Heart left ventricle (tissue), 16 donors: ENCODE measurements around the gene GRPEL2. TPM values are rescaled to one million over a fixed set of nuclear protein-coding genes. Genes with fewer than 3 reads are reported as not detected.

Experiments
- ATAC-seq, 4 donors: fragments of 200-7000 bp; cut with Tn5 transposase; one replicate each; pipeline ENCODE4 v1.9.1; 2020 to 2022; ENCODE audit warnings: moderate library complexity in 4 of 4, mild to moderate bottlenecking in 3 of 4, moderate number of reproducible peaks in 1 of 4
- DNase-seq, 5 donors: peaks; one replicate each; pipeline ENCODE4 v3.0.0-alpha.2; 2020
- H3K27ac ChIP-seq, 12 donors: fragments of 200-600 bp; sonication (generic) in 4 of 12; one replicate each; pipeline versions ENCODE4 v1.5.0 to v1.8.0; 2016 to 2022; ENCODE audit warnings: mild to moderate bottlenecking in 2 of 12
- H3K27me3 ChIP-seq, 9 donors: fragments of 200-600 bp; sonication (generic) in 2 of 9; one replicate each; pipeline versions ENCODE4 v1.5.1 to v1.8.0; 2016 to 2022; ENCODE audit warnings: mild to moderate bottlenecking in 3 of 9
- H3K36me3 ChIP-seq, 9 donors: fragments of 200-600 bp; sonication (generic) in 2 of 9; one replicate each; pipeline versions ENCODE4 v1.5.0 to v1.8.0; 2018 to 2022; ENCODE audit warnings: mild to moderate bottlenecking in 2 of 9
- H3K4me1 ChIP-seq, 12 donors: fragments of 200-600 bp; sonication (generic) in 4 of 12; one replicate each; pipeline versions ENCODE4 v1.5.0 to v1.8.0; 2016 to 2022; ENCODE audit warnings: mild to moderate bottlenecking in 3 of 12
- H3K4me3 ChIP-seq, 12 donors: fragments of 200-600 bp; sonication (generic) in 4 of 12; one replicate each; pipeline versions ENCODE4 v1.5.0 to v1.8.0; 2017 to 2022; ENCODE audit warnings: mild to moderate bottlenecking in 9 of 12, moderate library complexity in 4 of 12
- H3K9me3 ChIP-seq, 12 donors: fragments of 200-600 bp; sonication (generic) in 4 of 12; one replicate each; pipeline versions ENCODE4 v1.5.0 to v1.8.0; 2016 to 2022; ENCODE audit warnings: mild to moderate bottlenecking in 1 of 12
- POLR2A ChIP-seq, 2 donors: fragments of 450-650 bp; IDR thresholded peaks; one replicate each; pipeline ENCODE4 v1.6.1; 2017; ENCODE audit warnings: antibody characterized with exemption in 2 of 2, mild to moderate bottlenecking in 2 of 2, moderate library complexity in 2 of 2
- WGBS, 4 donors: extraction: QIAGEN DNeasy Blood & Tissue Kit in 2 of 4; methylation state at CpG; one replicate each; pipeline versions ENCODE4 v1.1.5 to v1.1.7; 2013 to 2018; 5-methylcytosine and 5-hydroxymethylcytosine counted together
- intact Hi-C, 10 donors: fragments of 100-400 bp; cut with DNase I; formaldehyde crosslinking; loops; one replicate each; pipeline versions ENCODE4 v1.11.1 to v1.14.2; 2022
- polyA plus RNA-seq, 2 donors: library from polyadenylated mRNA; stranded (reverse); fragments of 200-250 nt; gene quantifications; one replicate each; pipeline ENCODE4 v1.2.3, GENCODE V29; 2013
- total RNA-seq, 9 donors: library from RNA; depleted of rRNA in 2 of 9; stranded (reverse); fragments of >200 nt in 2 of 9; fragmentation: NEBNext Ultra II Directional in 3 of 9; extraction: Animal tissue kit (Norgen Biotek cat#: 25700) in 3 of 9; gene quantifications; one replicate each; pipeline versions ENCODE4 v1.1.0 to v1.2.4, GENCODE V29; 2016 to 2023
- TF ChIP-seq, protein P1 (sequence below), 12 donors: fragments of 200-600 bp; sonication (generic) in 4 of 12; IDR thresholded peaks; one replicate each; pipeline versions ENCODE4 v1.5.0 to v1.8.0; 2018 to 2022; ENCODE audit warnings: antibody characterized with exemption in 12 of 12, mild to moderate bottlenecking in 5 of 12
- donor health status: ischemic (EF 13 %, LVEDD 7.1; RV severe dilation, severe dysfunction).
- donor health status: healthy with polysubstance abuse.
- donor health status: DM: no; HTN: yes; CAD: no.
- donor health status: DM: no; HTN: no; CAD: no.
- donor health status: ischemic (EF 25% LVEDD 6.9; RV normal size, moderate dysfunction).
- donor health status: ischemic (EF 25% LVEDD 5.7; RV mildly dilated, moderate dysfunction).
- donor health status: healthy.
- donor health status: DM: yes; HTN: yes; CAD: no.
- donor health status: ischemic (EF 35%, LVEDD 5.7; RV mildly dilated, moderate dysfunction).
- donor health status: nonischemic (EF 11% LVEDD 7.7; RV severe dilation, severe dysfunction).
- donor health status: DM: yes; HTN: yes; CAD: no.
- donor health status: PGD.
- donor health status: ischemic (EF 29% LVEDD 5.4; RV normal size, mild dysfunction).
- donor health status: nonischemic (EF 23%, LVEDD 6.1; RV moderate dilation, normal function).

Gene GRPEL2
- total and polyA plus RNA-seq, 11 donors: 5.1 to 14.0 (median 9.3) TPM

DNA sequence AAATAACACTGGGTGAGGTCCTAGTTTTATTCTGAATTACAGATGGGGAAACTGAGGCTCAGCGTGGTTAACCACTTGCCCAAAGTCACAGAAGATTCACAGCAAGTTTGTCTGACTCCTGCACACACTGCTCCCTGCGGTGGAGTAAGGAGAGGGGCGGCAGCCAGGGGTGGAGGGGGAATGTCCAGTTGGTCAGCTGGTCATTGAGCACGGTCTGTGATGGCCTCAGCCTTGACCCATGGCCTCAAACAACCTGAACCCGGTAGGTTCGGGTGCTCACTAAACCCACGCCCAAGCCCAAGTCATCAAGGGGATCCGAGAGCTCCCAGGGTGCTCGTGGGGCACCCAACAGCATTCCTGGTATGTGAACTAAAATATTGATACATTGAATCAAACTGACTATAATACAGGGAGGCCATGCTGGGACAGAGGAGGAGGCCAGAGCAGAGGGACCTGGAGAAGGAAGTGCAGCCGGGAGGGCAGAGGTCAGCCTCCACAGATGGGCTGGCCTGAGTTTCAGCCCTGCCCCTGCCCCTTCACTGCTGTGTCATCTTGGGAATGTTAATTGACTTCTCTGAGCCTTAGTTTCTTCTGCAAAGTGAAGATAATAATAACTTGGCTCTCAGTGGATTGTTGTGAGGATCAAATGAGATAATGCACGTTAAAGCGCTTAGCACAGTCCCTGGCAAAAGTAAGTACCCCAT is 37.4 kb downstream of the GRPEL2 start:
- H3K4me3 ChIP-seq: peak overlapping the region in 2 of 12 donors; percentile 13 to 20
- H3K9me3 ChIP-seq: no peaks in the 10 kb centered on the region
- peaks cover 8 to 76% (median 48%) of the 10 kb centered on the region in 12 donors for H3K4me1 ChIP-seq
- DNase-seq: no peak
- TF ChIP-seq POLR2A (IDR thresholded peaks at IDR 0.05): no peak
- TF ChIP-seq, protein P1, sequence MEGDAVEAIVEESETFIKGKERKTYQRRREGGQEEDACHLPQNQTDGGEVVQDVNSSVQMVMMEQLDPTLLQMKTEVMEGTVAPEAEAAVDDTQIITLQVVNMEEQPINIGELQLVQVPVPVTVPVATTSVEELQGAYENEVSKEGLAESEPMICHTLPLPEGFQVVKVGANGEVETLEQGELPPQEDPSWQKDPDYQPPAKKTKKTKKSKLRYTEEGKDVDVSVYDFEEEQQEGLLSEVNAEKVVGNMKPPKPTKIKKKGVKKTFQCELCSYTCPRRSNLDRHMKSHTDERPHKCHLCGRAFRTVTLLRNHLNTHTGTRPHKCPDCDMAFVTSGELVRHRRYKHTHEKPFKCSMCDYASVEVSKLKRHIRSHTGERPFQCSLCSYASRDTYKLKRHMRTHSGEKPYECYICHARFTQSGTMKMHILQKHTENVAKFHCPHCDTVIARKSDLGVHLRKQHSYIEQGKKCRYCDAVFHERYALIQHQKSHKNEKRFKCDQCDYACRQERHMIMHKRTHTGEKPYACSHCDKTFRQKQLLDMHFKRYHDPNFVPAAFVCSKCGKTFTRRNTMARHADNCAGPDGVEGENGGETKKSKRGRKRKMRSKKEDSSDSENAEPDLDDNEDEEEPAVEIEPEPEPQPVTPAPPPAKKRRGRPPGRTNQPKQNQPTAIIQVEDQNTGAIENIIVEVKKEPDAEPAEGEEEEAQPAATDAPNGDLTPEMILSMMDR (IDR thresholded peaks at IDR 0.05): no peak
- no peak for ATAC-seq
- WGBS, 4 donors: 72 to 80% (median 74%) methylated on average over 7 to 12 of the region's 12 CpGs
- no peaks in the 10 kb centered on the region for H3K36me3 ChIP-seq
- peak overlapping the region; percentile 74 to 98 (median 90) for H3K27ac ChIP-seq
- intact Hi-C loops: loop anchor here in 9 of 10 donors (1.0 to 5.0 kb wide), 9 partner anchors 46 to 235 kb away; no protein-coding TSS in a partner anchor
- H3K27me3 ChIP-seq: no peaks in the 10 kb centered on the region

DNA sequence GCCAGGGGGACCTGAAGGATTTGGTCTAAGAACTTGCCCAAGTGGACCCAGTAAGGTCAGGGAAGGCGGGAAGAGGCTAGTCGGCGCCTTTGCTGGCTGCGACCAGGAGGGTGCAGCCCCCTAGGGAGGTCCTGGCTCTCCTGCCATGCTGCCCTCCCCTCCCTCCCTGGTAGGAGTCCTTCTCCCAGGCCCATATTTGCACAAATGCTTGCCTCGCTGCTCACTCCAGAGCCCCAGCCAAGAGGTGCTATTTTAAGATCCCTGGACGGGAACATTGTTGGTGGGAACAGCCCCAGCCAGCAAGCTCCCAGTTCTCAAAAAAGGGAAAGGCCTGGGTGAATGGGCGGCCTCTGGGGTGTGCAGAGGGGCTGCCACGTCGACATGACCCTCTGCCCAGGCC is 38.1 kb downstream of the GRPEL2 start:
- no peaks in the 10 kb centered on the region for H3K27me3 ChIP-seq
- peaks cover 0 to 2% (median 0%) of the 10 kb centered on the region in 12 donors for H3K9me3 ChIP-seq
- DNase-seq (peak; percentile 75 to 88 (median 80)), ATAC-seq (peak; percentile 72 to 80 (median 76))
- 21 to 40% (median 31%) methylated on average over 5 to 9 of the region's 9 CpGs for WGBS, 4 donors
- intact Hi-C loops: loop anchor here in 9 of 10 donors (2.0 to 5.0 kb wide), 6 partner anchors 45 to 234 kb away; no protein-coding TSS in a partner anchor
- H3K4me1 ChIP-seq: peaks cover 8 to 83% (median 53%) of the 10 kb centered on the region in 12 donors
- no peak for TF ChIP-seq POLR2A (IDR thresholded peaks at IDR 0.05)
- TF ChIP-seq, protein P1 (IDR thresholded peaks at IDR 0.05): no peak
- H3K36me3 ChIP-seq: no peaks in the 10 kb centered on the region
- H3K4me3 ChIP-seq: no peak overlapping the region
- peak overlapping the region; percentile 74 to 98 (median 90) for H3K27ac ChIP-seq

DNA sequence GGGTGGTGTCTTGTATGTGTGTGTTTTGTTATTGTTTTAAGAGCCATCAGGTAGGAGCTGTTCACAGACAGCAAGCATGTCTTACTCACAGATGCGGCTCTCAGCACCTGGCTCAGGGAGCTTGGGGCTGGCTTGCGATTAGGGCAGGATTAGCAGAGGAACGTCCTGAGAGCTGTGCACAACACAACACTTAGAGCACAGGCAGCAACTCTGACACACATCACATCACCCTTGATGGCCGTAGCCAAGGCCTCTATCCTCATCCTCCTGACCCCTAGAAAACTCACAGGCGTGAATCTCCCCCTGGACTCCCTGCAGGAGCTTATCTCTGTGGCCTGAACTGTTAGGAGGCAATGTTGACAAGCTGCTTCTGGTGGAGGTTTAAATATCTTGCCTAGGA is 40.9 kb downstream of the GRPEL2 start:
- peaks cover 8 to 96% (median 62%) of the 10 kb centered on the region in 12 donors for H3K4me1 ChIP-seq
- peaks cover 0 to 5% (median 0%) of the 10 kb centered on the region in 12 donors for H3K9me3 ChIP-seq
- intact Hi-C loops: loop anchor here in 4 of 10 donors (2.0 to 5.0 kb wide), 2 partner anchors 36 to 37 kb away; no protein-coding TSS in a partner anchor
- H3K4me3 ChIP-seq: no peak overlapping the region
- no peaks in the 10 kb centered on the region for H3K36me3 ChIP-seq
- peak in 2 of 4 donors; percentile 4 to 7 for ATAC-seq
- TF ChIP-seq, protein P1 (IDR thresholded peaks at IDR 0.05): no peak
- TF ChIP-seq POLR2A (IDR thresholded peaks at IDR 0.05): no peak
- peak in 1 of 5 donors; percentile 37 for DNase-seq
- peak overlapping the region; percentile 51 to 98 (median 90) for H3K27ac ChIP-seq
- no peaks in the 10 kb centered on the region for H3K27me3 ChIP-seq
- WGBS, 4 donors: 39 to 52% (median 42%) methylated on average over 5 of the region's 5 CpGs

DNA sequence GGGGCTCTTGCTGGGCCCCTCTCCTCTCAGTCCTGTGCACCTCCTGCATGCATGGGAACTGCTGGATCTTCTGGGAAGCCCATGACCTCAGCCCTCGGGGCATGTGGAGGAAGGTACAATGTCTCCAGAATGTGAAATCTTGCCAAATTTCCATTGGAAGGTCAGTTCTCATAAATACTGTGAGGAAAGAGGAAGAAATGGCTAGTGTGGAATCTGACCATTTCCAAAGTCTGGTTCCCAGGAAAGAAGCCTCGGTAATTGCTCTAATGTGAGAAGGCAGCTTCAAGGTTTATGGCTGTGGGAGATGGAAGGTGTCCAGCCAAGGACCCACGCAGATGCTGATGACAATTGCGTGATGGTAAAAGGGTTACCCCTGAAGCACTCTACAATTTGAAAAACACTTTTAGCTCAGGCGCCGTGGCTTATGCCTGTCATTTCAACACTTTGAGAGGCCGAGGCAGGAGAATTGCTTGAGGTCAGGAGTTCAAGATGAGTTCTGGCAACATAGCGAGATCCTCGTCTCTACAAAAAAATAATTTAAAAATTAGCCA is 41.9 kb downstream of the GRPEL2 start:
- intact Hi-C loops: loop anchor here in 4 of 10 donors (2.0 to 5.0 kb wide), 2 partner anchors 35 to 36 kb away; no protein-coding TSS in a partner anchor
- H3K4me1 ChIP-seq: peaks cover 8 to 91% (median 56%) of the 10 kb centered on the region in 12 donors
- H3K4me3 ChIP-seq: no peak overlapping the region

More for the DNA sequence above, 41.9 kb downstream of the GRPEL2 start:
- Histone ChIP-seq H3K36me3 (no peaks in the 10 kb centered on the region), H3K9me3 (peaks cover 0 to 5% (median 0%) of the 10 kb centered on the region in 12 donors), H3K27me3 (no peaks in the 10 kb centered on the region), H3K27ac (peak overlapping the region; percentile 51 to 98 (median 90))
- ATAC-seq (no peak), DNase-seq (peak in 3 of 5 donors; percentile 55 to 68 (median 55))
- WGBS, 4 donors: 36 to 46% (median 42%) methylated on average over 9 of the region's 9 CpGs
- TF ChIP-seq POLR2A (IDR thresholded peaks at IDR 0.05): no peak
- TF ChIP-seq, protein P1 (IDR thresholded peaks at IDR 0.05): no peak
